PC-9 (cell line): ENCODE measurements around the gene FOXP1. TPM values are rescaled to one million over a fixed set of nuclear protein-coding genes. Genes with fewer than 3 reads are reported as not detected.

Source experiments
- BruUV-seq: library from RNA; stranded (reverse); fragments of 400-500 nt; replicated peaks from 2 replicates; lab custom pipeline; 2021; lab: Mats Ljungman, UMichigan
- CTCF ChIA-PET: fragments of 300-600 bp; sonication (Branson Sonifier 250); formaldehyde crosslinking; loops from one replicate; lab custom pipeline; 2022; ENCODE audit warnings: antibody characterized with exemption; lab: Charles Lee
- POLR2A ChIA-PET: fragments of 300-600 bp; sonication (Branson Sonifier 250); formaldehyde crosslinking; loops from one replicate; lab custom pipeline; 2022; ENCODE audit warnings: antibody characterized with exemption; ENCODE audit not compliant: unreplicated experiment; lab: Charles Lee
- DNase-seq, 2 experiments: peaks; one replicate each; pipeline versions ENCODE4 v3.0.0 to v3.0.0-alpha.2; 2015 to 2022; ENCODE audit warnings: mixed read lengths in 1 of 2
- H2AFZ ChIP-seq: fragments of 200-600 bp; sonication (generic); 2 replicates; pipeline ENCODE4 v1.8.1; 2017; ENCODE audit warnings: antibody characterized with exemption
- H3F3A ChIP-seq: fragments of 200-600 bp; sonication (generic); 2 replicates; pipeline ENCODE4 v1.8.1; 2017; ENCODE audit warnings: antibody characterized with exemption, mild to moderate bottlenecking, low read depth; ENCODE audit not compliant: insufficient read depth
- H3K27ac ChIP-seq: fragments of 200-600 bp; sonication (generic); 2 replicates; pipeline ENCODE4 v1.6.1; 2016; ENCODE audit warnings: mixed run types
- H3K27me3 ChIP-seq: fragments of 200-600 bp; sonication (generic); 2 replicates; pipeline ENCODE4 v1.6.1; 2016; ENCODE audit warnings: low read depth, mixed run types; ENCODE audit not compliant: insufficient read depth
- H3K36me3 ChIP-seq: fragments of 200-600 bp; sonication (generic); 2 replicates; pipeline ENCODE4 v1.6.1; 2016; ENCODE audit warnings: low read depth, mixed run types
- H3K4me1 ChIP-seq: fragments of 200-600 bp; sonication (generic); replicated peaks from 2 replicates; pipeline ENCODE4 v1.6.1; 2016; ENCODE audit warnings: mixed run types; ENCODE audit not compliant: insufficient read depth
- H3K4me2 ChIP-seq: fragments of 200-600 bp; sonication (generic); 2 replicates; pipeline ENCODE4 v1.6.1; 2017; ENCODE audit warnings: mixed run types
- H3K4me3 ChIP-seq: fragments of 200-600 bp; sonication (generic); 2 replicates; pipeline ENCODE4 v1.6.1; 2016; ENCODE audit warnings: mixed run types
- H3K79me2 ChIP-seq: fragments of 200-600 bp; sonication (generic); 2 replicates; pipeline ENCODE4 v1.6.1; 2017; ENCODE audit warnings: low read depth, mixed run types
- H3K9me2 ChIP-seq: fragments of 200-600 bp; sonication (generic); 2 replicates; pipeline ENCODE4 v1.8.1; 2017; ENCODE audit warnings: mild to moderate bottlenecking; ENCODE audit not compliant: insufficient read depth
- H3K9me3 ChIP-seq: fragments of 200-600 bp; sonication (generic); 2 replicates; pipeline ENCODE4 v1.8.1; 2016; ENCODE audit warnings: low read depth; ENCODE audit not compliant: insufficient read depth
- H4K20me1 ChIP-seq: fragments of 200-600 bp; sonication (generic); 2 replicates; pipeline ENCODE4 v1.8.1; 2017; ENCODE audit not compliant: insufficient read depth
- CTCF ChIP-seq: fragments of 200-600 bp; sonication (generic); conservative IDR thresholded peaks from 2 replicates; pipeline ENCODE4 v1.6.1; 2017; ENCODE audit warnings: mixed run types, antibody characterized with exemption, mild to moderate bottlenecking, moderate library complexity
- EZH2 ChIP-seq: fragments of 200-600 bp; sonication (generic); IDR thresholded peaks from 2 replicates; pipeline ENCODE4 v1.8.0; 2017; ENCODE audit warnings: antibody characterized with exemption, low read depth
- intact Hi-C: fragments of 100-400 bp; cut with micrococcal nuclease; formaldehyde crosslinking; loops from one replicate; pipeline ENCODE4 v1.10.0; 2022; ENCODE audit not compliant: unreplicated experiment
- total RNA-seq: library from RNA; stranded (reverse); gene quantifications from 2 replicates; pipeline ENCODE4 v1.2.3, GENCODE V29; 2021

The FOXP1 gene
- total RNA-seq, 1 experiment from 2014 or later = 33.3 TPM

GRCh38 chr3:71444861-71445259 is 138.7 kb downstream of the FOXP1 start:
- no peaks in the 10 kb centered on the region for H3K79me2 ChIP-seq
- POLR2A ChIA-PET = no interaction called here
- H3K4me3 ChIP-seq = no peak overlapping the region

GRCh38 chr3:71444028-71444860 is 139.3 kb downstream of the FOXP1 start:
- H3K79me2 ChIP-seq = no peaks in the 10 kb centered on the region
- H3K27me3 ChIP-seq = no peaks in the 10 kb centered on the region
- no peak overlapping the region for H2AFZ ChIP-seq
- DNase-seq = no peak
- no peaks in the 10 kb centered on the region for H3K36me3 ChIP-seq
- H3K9me2 ChIP-seq = no peaks in the 10 kb centered on the region
- no peaks in the 10 kb centered on the region for H3F3A ChIP-seq
- no peak overlapping the region for H3K4me3 ChIP-seq
- H3K4me2 ChIP-seq = no peak overlapping the region
- H3K4me1 ChIP-seq = no peaks in the 10 kb centered on the region
- H4K20me1 ChIP-seq = no peaks in the 10 kb centered on the region
- no peak overlapping the region for H3K27ac ChIP-seq
- H3K9me3 ChIP-seq = no peaks in the 10 kb centered on the region
- CTCF ChIA-PET = no interaction called here
- TF ChIP-seq CTCF = no peak
- no peak for TF ChIP-seq EZH2
- no TSS peak for BruUV-seq
- intact Hi-C loops = no loop called here
- POLR2A ChIA-PET = interaction anchor here (0.7 kb wide), 1 partner anchor 22 kb away, joined by 9 read pairs; no protein-coding TSS in a partner anchor

More at GRCh38 chr3:71444861-71445259, 138.7 kb downstream of the FOXP1 start:
- H3K4me2 ChIP-seq = no peak overlapping the region
- DNase-seq = no peak
- CTCF ChIA-PET = no interaction called here
- no TSS peak for BruUV-seq
- no peaks in the 10 kb centered on the region for H3K4me1 ChIP-seq
- no peaks in the 10 kb centered on the region for H3K36me3 ChIP-seq
- no peaks in the 10 kb centered on the region for H4K20me1 ChIP-seq
- no peak overlapping the region for H2AFZ ChIP-seq
- H3F3A ChIP-seq = no peaks in the 10 kb centered on the region
- no peak overlapping the region for H3K27ac ChIP-seq
- H3K27me3 ChIP-seq = no peaks in the 10 kb centered on the region
- intact Hi-C loops = no loop called here
- no peak for TF ChIP-seq CTCF
- TF ChIP-seq EZH2 = no peak
- H3K9me2 ChIP-seq = no peaks in the 10 kb centered on the region
- H3K9me3 ChIP-seq = no peaks in the 10 kb centered on the region

GRCh38 chr3:71443332-71443731 is 140.2 kb downstream of the FOXP1 start:
- intact Hi-C loops = no loop called here
- CTCF ChIA-PET = no interaction called here
- H3K9me2 ChIP-seq = no peaks in the 10 kb centered on the region
- no peaks in the 10 kb centered on the region for H3K79me2 ChIP-seq
- no peak for DNase-seq
- POLR2A ChIA-PET = interaction anchor here (0.7 kb wide), 1 partner anchor 23 kb away, joined by 9 read pairs; no protein-coding TSS in a partner anchor
- H3K27ac ChIP-seq = no peak overlapping the region
- H3K36me3 ChIP-seq = no peaks in the 10 kb centered on the region
- no peaks in the 10 kb centered on the region for H4K20me1 ChIP-seq
- no peak overlapping the region for H3K4me2 ChIP-seq
- TF ChIP-seq EZH2 (no peak), CTCF (no peak)
- H3F3A ChIP-seq = no peaks in the 10 kb centered on the region
- BruUV-seq = no TSS peak
- no peaks in the 10 kb centered on the region for H3K4me1 ChIP-seq
- no peaks in the 10 kb centered on the region for H3K27me3 ChIP-seq
- no peak overlapping the region for H3K4me3 ChIP-seq
- H2AFZ ChIP-seq = no peak overlapping the region
- H3K9me3 ChIP-seq = no peaks in the 10 kb centered on the region
